Mucosa of gallbladder (tissue), 1 donor: Measurements from ENCODE around the gene SLC34A1. TPM values are rescaled to one million over a fixed set of nuclear protein-coding genes. Genes with fewer than 3 reads are reported as not detected.
A peak's percentile ranks its signal among the peaks of the same experiment; 100 is the strongest.
"Not testable (repeated sequence)": the region's sequence is repeated elsewhere in the genome, so short reads cannot be mapped to it uniquely, and the experiment has no call there.

ENCODE experiments used
- DNase-seq: peaks from one replicate; pipeline ENCODE4 v3.0.0-alpha.2; 2020; ENCODE audit warnings: low spot score
- total RNA-seq: library from RNA; stranded (reverse); gene quantifications from one replicate; pipeline ENCODE4 v1.2.1, GENCODE V29; 2021
- donor health status: DM: no; HTN: no; CAD: no.

The SLC34A1 gene
- total RNA-seq, 1 donor from 2014 or later = 0.06 TPM

- DNase-seq = no peak
These were observed 28.9 kb upstream of the SLC34A1 start for GRCh38 chr5:177355162-177355867.

GRCh38 chr5:177355868-177356168, 28.4 kb upstream of the SLC34A1 start:
- DNase-seq = no peak

DNA sequence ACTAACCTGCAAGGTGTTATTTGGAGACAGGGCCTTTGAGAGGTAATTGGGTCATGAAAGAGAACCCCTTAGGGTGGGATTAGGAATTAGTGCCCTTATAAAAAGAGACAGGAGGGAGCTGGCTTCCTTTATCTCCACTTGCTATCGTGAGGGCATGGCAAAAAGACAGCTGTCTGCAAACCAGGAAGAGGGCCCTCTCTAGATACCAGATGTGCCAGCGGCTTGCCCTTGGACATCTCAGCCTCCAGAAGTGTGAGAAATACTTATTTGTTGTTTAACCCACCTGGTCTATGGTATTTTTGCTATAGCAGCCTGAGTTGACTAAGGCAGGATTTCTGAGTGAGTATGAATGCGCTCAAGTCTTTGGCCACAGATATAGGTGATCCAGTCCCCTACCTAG, 27.5 kb upstream of the SLC34A1 start:
- DNase-seq = no peak

- DNase-seq = no peak
These were observed 27.1 kb upstream of the SLC34A1 start for GRCh38 chr5:177357146-177357458.

DNA sequence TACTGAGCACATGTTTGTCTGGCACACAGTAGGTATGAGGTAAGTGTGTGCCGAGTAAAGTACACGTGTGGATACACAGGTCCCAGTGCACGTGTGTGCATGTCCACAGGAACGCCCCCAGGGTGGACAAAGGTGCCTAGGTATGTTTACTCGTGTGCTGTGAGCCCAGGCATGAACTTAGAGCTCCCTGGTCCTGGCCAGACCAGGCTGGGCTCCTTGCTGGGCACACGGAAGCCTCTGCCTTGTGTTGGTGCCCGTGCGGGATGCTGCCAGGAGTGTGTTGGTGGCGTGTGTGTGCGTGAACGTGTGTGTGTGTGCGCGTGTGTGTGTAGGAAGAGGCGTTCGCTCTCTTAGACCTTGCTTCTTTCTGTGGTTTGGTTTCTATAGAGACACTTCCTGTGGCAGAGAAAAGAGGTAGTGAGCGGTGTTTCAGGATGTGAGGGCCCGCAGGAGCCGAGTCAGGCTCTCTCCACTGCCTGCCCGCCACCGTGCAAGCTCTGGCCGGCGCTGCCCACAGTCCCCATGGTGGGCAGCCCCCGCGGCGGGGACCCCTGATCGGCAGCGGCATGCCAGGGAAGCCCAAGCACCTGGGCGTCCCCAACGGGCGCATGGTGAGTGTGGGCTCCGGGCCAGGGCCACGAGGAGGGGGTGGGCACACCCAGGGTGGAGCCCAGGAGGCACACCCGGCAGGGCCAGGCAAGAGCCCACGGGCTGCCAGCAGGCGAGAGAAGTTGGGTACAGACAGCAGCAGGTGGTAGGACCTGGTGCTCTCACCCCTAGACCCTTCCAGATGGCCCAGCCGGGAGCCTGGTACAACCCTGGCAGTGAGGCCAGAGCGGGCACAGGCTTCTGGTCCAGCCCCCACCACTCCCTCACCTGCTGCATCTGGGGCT, 26.5 kb upstream of the SLC34A1 start, which contains the start of gene RGS14:
Gene RGS14 (plus strand): TSS at position 466 of the 893 bp plus-strand sequence. CDS start 101 bp downstream, at position 567.
- no peak for DNase-seq

DNA sequence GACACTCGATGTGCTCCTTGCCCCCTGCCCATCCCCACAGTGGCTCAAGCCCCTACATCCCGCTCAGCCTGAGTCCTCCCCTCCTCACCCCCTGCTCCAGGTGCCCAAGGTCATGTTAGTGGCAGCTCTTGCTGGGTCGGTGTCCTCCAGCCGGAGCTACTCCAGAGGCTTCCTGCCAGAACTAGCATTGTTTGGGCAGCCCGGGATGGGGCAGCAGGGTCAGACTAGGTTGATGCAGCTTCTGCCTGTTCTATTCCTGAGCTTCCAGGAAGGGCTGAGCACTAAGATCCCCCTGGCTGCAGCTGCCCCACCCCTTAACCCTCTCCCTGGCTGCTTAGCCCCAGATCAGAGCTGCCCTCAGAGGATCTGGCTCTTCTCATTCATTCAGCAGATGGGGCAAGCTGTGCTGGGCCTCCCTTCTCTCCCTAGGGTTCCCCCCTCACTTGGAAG, 25.8 kb upstream of the SLC34A1 start:
- no peak for DNase-seq

GRCh38 chr5:177359451-177359851, 24.8 kb upstream of the SLC34A1 start:
- DNase-seq = no peak

GRCh38 chr5:177359860-177360259, 24.4 kb upstream of the SLC34A1 start:
- DNase-seq = no peak

DNA sequence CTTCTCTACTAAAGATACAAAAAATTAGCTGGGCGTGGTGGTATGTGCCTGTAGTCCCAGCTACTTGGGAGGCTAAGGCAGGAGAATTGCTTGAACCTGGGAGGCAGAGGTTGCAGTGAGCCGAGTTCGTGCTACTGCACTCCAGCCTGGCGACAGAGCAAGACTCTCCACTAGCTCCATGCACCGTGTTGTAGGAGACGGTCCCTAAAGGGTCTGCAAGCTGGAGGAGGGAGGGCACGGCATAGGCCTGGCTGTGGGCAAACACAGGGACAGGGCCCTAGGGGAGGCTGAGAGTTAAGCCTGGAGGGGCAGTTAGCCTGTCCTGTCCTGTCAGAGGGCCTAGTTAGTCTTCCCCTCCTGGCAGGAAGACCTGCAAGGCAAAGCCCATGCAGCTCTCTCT, 23.5 kb upstream of the SLC34A1 start:
- not testable (repeated sequence) for DNase-seq

GRCh38 chr5:177361418-177362291, 22.6 kb upstream of the SLC34A1 start:
- no peak for DNase-seq

GRCh38 chr5:177362292-177362609, 22.0 kb upstream of the SLC34A1 start:
- no peak for DNase-seq

GRCh38 chr5:177362610-177363507, 21.4 kb upstream of the SLC34A1 start:
- DNase-seq = peak; percentile 58

GRCh38 chr5:177363565-177363964, 20.7 kb upstream of the SLC34A1 start:
- DNase-seq = no peak

- no peak for DNase-seq
These were observed 19.9 kb upstream of the SLC34A1 start for GRCh38 chr5:177364159-177364962.

- DNase-seq = no peak
These were observed 18.2 kb upstream of the SLC34A1 start for GRCh38 chr5:177365845-177366527.

DNA sequence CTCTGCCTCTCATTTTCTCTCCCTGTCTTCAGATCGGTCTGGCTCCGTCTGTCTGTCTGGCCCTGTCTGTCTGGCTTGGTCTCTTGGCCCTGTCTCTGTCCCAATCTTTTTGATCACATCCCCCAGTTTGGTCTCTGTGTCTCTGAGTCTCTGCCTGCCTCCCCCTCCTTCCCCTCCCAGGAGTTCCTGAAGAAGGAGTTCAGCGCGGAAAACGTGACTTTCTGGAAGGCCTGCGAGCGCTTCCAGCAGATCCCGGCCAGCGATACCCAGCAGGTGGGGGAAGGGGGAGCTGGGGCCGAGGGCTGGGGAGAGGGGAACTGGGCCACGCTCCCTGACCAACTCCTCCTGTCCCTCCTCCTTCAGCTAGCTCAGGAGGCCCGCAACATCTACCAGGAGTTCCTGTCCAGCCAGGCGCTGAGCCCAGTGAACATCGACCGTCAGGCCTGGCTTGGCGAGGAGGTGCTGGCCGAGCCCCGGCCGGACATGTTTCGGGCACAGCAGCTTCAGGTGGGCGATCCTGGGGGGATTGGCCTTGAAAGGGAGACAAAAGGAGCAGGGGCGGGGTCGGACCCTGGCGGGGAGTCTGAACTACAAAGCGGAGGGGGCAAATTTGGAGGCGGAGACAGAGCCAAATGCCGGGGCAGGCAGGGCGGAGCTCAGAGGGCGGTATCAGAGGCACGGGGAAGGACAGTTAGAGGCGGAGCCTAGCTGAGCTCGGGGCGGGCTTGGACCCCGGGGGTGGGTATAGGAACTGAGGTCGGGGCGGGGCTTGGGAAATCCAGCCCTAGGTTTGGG, 17.5 kb upstream of the SLC34A1 start:
- peak; percentile 92 for DNase-seq

DNA sequence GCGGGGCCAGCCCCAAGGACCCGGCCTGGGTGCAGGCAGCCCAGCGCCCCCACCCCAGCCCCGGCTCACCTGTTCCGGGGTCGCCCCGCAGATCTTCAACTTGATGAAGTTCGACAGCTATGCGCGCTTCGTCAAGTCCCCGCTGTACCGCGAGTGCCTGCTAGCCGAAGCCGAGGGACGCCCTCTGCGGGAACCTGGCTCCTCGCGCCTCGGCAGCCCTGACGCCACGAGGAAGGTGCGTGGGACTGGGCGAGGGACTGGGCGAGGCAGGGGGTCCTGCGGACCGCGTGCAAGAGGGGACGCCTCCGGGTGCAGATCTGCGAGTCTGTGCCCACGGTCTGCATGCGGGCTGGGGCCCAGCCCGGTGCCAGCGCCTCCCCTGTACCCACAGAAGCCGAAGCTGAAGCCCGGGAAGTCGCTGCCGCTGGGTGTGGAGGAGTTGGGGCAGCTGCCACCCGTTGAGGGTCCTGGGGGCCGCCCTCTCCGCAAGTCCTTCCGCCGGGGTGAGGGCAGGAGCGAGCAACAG, 16.8 kb upstream of the SLC34A1 start:
- no peak for DNase-seq

- no peak for DNase-seq
These were observed 16.0 kb upstream of the SLC34A1 start for GRCh38 chr5:177367981-177368868.
